NCI-H2227 treated with DMSO at 0.1 percent for 48 hours (cell line): ENCODE measurements around the gene COL11A2.
A peak's percentile ranks its signal among the peaks of the same experiment; 100 is the strongest.

Experiments used
- DNase-seq: peaks from one replicate; lab custom pipeline; 2025; lab: John Stamatoyannopoulos, UW

The COL11A2 gene

DNA sequence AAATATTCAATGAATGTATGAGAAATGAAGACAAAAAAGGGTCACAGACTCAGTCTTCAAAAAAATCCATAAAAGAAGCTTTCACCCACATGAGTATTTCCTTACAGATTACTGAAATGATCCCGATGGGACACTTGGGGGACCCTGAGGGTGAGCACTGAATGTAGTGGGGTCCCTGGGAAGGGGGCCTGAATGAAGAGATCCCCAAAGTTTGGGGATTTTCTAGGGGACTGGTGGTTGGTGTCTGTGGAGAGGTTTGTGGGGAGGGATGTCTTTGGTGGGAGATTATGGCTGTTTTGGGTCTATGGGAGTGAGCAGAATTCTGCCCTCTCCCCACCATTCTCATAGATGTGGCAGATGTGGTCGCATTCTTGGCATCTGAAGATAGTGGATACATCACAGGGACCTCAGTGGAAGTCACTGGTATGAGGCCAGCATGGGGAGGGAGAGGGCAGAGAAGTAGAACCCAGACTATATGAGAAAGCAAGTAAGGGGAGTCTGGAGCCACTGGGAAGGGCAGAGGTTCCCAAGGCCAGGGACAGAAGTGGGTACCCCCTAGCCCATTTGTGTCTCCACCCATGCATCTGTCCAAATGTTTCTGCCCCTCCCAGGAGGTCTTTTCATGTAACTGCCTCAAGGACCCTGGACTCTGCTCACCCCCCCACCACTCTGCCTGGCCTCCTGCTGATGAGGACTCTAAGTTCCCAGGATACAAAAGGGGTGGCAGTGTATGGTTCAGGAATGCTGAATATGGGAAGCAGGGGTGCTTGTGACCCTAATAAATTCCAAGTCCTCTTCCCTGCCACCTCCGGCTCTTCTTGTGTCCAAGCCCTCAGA is 14.0 kb upstream of the COL11A2 start:
- no peak for DNase-seq

DNA sequence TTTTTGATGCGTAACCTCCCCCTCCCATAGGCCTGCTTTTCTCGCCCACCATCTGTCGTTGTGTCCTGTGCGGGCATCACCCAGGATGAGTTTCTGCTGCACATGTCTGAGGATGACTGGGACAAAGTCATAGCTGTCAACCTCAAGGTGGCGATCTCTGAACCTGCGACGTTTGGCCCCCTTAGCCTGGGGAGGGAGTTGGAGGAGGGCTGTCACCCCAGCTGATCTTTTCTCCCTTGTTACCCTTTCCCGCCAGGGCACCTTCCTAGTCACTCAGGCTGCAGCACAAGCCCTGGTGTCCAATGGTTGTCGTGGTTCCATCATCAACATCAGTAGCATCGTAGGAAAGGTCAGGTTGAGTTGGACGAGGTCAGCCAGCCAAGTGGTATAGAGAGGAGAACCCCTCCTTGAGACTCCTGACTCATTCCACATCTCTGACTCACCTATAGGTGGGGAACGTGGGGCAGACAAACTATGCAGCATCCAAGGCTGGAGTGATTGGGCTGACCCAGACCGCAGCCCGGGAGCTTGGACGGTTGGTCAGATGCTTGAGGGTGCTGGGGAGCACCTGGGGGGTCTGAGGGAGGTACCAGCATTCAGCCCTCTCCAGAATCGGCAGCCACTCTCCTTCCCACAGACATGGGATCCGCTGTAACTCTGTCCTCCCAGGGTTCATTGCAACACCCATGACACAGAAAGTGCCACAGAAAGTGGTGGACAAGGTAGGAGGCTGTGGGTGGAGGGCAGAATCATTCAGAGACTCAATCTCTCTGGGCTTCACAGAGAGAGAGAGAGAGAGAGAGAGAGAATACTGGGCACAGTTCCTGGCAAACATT is 13.1 kb upstream of the COL11A2 start:
- no peak for DNase-seq

DNA sequence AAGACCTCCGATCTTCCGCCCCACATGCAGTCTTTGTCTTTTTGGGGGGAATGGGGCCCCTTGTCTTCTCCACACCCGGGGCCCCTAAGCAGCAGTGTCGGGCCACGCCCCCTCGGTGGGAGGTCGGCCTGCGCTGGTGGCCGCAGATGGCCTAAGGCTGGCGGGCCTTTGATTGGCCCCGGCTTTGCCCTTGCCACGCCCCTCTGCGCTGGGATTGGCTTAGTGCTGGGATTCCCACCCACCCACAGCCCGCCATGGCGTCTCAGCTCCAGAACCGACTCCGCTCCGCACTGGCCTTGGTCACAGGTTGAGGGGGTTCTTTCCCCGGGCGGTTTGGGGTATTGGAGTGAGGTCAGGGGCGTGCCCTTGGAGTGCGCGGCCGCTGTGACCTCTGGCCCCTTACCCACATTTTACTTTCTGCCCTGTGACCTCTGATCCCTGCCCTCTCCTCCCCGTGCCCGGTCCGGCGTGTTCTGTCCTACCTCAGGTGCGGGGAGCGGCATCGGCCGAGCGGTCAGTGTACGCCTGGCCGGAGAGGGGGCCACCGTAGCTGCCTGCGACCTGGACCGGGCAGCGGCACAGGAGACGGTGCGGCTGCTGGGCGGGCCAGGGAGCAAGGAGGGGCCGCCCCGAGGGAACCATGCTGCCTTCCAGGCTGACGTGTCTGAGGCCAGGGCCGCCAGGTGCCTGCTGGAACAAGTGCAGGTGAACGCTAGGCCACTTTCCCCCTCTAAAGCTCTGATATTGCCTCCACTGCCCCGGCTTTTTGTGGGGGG is 12.3 kb upstream of the COL11A2 start, which contains the start of gene HSD17B8:
Gene HSD17B8, plus strand, starts transcription at position 241 of the 776 bp plus-strand sequence. Its CDS starts 14 bp downstream, at position 255.
- peak; percentile 88 for DNase-seq

DNA sequence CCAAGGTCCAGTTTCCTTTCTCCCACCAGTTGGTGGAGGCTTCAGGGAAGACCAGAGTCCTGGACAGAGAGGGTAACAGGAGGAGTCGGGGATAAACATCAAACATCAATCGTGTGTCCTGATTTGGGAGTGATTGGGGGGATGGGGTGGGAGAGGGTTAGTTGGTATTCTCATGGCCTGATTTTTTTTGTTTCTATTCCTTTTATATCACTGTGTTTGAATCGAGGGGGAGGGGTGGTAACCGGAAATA is 11.8 kb upstream of the COL11A2 start:
- no peak for DNase-seq

DNA sequence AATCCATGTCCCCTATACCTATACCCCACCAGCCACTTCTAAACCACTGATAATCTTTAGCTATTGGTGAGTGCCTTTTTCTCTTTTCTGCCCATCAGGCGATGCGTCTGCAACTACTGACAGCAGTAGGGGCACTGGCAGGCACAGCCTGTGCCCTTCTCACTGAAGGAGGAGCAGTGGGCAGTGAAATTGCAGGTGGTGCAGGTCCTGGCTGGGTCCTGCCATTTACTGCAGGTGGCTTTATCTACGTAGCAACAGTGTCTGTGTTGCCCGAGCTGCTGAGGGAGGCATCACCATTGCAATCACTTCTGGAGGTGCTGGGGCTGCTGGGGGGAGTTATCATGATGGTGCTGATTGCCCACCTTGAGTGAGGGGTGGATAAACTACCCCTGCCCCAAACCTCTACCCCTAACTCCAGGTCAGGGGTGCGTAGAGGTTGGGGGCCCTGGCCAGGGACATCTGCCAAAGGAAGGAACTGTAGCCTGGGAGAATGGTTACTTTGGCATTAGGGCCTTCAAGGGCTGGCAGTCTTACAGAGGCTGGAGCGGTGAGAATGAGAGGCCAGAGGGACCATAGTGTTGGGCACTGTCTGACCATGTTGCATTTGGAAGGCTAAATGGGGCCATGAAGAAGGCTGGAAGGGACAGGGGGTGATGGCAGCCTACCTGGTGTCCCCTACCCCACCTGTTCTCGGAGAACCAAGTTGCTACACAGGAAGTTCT is 11.3 kb upstream of the COL11A2 start:
- DNase-seq, result no peak

DNA sequence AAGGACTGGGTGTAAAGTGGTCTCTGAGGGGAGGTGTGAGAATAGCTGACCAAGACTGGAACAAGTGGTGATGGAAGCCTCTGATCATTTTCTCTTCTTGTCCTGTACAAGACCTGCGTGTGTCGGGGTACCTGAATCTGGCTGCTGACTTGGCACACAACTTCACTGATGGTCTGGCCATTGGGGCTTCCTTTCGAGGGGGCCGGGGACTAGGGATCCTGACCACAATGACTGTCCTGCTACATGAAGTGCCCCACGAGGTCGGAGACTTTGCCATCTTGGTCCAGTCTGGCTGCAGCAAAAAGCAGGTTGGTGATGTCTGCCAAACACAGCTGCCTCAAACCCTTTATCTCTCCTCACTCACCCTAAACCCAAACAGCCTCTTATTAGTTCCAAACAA is 10.5 kb upstream of the COL11A2 start:
- DNase-seq, result no peak

DNA sequence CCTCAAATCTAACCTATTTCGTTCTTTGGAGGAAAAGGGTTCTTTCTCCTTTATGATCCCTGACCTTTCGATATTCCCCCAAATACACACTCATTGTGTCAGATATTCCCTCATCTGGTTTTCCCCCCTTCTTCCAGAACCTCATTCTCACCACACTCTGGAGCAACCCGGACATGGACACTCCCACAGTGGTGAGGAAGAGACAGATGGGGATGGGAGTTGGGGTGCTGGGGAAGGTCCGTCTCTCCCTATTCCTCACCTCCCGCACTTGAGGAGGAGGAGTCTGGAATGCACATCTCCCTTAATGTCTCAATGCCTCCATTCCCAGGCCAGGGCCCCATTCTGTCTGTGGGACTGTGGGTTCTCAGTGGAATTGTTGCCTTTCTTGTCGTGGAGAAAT is 9.7 kb upstream of the COL11A2 start:
- no peak for DNase-seq

DNA sequence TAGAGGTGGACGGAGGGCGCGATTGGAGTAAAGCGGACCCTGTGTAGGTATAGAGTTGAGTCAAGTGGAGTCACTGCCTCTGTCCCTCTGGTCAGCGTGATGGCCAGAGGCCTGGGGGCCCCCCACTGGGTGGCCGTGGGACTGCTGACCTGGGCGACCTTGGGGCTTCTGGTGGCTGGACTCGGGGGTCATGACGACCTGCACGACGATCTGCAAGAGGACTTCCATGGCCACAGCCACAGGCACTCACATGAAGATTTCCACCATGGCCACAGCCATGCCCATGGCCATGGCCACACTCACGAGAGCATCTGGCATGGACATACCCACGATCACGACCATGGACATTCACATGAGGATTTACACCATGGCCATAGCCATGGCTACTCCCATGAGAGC is 8.9 kb upstream of the COL11A2 start:
- DNase-seq, result no peak

DNA sequence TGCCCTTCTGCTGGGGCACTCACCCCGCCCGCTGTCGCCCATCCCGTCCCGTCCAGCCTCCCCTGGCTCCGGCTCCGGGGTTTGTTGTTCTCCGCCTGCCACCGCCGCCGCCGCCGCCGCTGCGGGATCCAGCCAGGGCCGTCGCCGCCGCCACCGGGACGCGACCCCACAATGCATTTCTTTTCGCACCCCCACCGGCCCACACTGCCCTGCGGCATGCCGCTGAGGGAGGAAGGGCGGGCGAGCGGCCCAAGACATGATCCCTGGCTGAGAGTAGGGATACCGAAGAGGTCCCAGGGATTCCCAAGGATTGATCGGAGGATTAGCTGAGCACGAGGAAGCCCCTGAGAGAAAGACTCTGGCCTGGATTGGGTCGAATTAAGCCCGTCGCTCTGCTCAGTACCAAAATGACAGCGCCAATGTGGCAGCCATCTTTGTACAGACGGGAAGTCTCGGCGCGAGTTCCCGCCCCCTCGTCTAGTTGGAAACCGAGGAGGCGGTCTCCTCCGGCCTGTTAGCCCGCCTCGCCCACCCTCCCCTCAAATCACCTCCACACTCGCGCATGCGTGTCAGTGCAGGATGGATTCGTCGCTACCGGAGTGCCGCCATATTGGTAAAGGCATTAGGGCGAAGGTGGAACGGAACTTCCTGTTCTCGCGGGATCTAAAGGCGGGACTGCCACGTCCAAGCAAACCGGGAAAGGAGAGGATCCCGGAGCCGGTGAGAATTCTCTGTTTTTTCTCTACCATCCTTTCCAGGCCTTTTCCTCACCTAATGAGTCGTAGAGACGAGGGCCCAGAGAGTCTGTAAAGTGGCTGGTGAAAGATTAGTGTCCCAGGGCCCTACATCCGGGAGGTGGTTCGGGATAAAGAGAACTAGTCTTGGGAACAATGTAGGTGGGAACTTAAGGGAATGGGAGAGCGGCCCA is 8.2 kb upstream of the COL11A2 start, which contains the start of the genes RXRB and SLC39A7:
Gene RXRB, minus strand, starts transcription at position 447 of the 928 bp plus-strand sequence. Its CDS starts 189 bp downstream, at position 258.
Gene SLC39A7, plus strand, starts transcription at position 649 of the 928 bp plus-strand sequence. CDS start 379 bp downstream, outside the sequence.
- DNase-seq, result peak; percentile 98

DNA sequence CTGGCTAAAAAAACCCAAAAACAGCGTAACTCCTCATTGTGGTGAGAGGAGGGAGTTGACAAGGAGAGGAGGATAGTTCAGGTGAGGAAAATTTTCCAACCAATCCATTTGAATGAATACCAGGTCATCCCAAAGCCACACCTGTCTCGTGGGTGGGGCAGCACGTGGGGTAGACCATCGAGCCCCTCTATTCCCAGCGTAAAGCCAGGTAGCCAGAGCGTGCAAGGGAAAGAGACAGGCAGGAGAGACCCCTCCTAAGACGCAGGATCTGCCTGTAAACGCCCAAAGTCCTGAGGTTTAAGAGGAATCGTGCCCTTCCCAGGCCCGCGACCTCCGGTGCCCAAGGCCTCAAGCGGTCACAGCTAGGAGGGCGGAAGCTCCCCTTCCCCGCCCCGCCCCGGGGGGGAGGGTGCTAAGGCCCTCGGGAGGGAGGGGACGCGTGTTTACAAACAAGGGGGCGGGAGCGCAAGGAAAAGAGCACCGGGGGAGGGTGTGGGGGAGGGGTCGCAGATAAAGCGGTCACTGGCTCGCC is 7.5 kb upstream of the COL11A2 start:
- DNase-seq, result peak; percentile 74

DNA sequence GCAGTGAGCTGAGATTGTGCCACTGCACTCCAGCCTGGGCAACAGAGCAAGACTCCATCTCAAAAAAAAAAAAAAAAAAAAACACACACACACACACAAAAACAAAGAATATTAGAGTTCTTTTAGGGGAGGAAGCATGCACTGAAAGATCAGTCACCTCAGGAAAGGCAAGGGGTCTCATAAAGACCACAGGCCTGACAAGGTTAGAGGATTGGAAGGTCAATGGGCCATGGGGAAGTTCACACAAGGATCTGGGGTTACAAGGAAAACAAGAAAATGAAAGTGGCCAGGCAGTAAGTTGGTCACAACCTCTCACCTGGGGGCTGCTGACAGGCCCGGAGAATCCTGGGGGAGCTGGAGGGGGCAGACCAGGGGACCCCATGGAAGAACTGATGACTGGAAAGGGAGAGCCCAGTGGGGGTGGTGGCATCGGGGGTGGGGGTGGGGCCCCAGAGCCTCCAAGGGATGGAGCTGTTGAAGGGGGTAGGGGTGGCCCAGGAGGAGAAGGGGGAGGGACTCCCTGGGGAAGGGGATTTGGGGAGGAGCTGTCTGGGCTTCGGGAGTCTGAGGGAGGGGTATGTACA is 6.7 kb upstream of the COL11A2 start:
- DNase-seq, result no peak

DNA sequence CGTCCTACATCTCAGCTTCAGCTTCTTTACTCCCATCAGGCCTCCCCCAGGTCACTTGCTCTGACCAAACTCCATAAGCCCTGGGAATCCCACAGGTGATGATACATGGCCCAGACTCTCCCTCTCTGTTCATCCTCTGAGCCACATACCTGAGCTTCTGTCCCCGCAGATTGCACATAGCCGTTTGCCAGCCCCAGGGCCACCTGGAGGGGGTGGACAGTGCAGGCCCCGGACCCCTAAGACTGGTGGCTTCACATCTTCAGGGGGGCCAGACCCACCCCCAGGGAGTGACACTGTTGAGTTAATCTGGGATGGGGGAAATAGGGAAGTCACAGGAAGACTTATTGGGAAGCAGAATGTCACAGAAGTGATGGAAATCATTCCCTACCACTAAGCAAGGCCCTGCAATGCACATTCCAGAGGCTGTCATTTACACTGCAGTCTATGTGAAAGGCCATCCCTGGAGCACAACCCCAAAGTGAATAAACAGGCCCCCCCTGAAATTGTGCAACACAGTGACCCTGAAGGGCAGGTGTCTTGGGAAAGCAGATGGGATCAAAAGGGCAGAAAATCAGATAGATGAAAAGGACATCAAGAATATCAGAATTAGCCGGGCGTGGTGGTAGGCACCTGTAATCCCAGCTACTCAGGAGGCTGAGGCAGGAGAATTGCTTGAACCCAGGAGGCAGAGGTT is 6.0 kb upstream of the COL11A2 start:
- DNase-seq, result no peak

DNA sequence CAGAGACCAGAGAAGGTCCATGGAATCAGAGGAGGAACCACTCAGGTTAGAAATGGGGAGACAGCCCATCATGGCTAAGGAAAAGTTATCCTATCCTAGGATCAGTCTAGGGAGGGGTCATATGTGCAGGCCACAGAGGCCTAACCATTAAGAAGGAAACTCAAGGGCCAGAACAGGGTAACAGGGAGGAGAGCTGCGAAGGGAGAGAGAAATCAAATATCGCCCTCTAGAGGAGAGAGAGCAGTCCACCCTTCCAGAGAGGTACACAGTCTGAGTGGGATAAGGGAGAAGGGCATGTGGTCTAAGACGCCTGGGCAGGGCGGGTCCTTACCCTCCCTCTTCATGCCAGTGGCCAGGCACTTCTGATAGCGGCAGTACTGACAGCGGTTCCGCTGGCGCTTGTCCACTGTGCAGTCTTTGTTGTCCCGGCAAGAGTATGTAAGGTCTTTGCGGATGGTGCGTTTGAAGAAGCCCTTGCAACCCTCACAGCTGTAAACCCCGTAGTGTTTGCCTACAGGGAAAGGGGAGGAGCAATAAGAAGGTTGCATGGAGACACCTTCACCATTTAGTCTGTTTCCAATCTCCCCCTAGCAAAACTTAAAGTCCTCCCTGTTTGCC is 5.3 kb upstream of the COL11A2 start:
- DNase-seq, result peak; percentile 85

DNA sequence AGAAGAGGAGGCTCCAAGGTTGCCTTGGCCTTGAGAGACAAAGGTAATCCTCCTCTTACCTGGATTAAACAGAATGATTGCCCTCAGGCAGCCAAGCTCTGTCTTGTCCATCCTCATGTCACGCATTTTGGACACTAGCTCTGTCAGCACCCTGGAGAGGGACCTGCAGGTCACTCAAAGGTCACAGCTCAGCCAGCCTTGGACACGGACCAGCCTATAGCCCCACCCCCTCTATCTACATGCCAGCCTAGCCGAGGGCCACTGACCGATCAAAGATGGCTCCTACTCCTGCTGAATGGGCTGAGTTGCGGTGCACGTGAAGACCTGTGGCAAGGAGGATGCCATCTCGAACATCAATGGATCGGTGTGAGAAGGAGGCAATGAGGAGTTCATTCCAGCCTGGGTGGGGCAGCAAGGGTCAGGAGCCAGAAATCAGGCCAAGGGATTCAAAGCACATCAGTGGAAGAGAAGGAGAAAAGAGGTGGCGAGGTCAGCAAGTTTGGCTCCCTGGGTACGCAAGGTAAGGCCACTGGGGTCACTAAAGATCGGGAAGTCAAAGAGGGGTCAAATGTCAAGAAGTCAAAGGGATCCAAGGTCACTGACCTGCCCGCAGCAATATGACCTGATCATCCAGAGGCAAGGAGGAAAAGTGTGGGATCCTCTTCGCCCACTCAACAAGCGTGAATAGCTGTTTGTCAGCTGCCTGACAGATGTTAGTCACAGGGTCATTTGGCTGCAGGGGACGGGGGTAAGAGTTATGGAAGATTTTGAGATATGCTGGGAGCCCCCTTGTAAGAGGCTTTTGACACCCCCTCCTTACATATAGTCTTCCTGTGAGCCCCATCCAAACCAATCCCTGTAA is 3.3 kb upstream of the COL11A2 start:
- no peak for DNase-seq

DNA sequence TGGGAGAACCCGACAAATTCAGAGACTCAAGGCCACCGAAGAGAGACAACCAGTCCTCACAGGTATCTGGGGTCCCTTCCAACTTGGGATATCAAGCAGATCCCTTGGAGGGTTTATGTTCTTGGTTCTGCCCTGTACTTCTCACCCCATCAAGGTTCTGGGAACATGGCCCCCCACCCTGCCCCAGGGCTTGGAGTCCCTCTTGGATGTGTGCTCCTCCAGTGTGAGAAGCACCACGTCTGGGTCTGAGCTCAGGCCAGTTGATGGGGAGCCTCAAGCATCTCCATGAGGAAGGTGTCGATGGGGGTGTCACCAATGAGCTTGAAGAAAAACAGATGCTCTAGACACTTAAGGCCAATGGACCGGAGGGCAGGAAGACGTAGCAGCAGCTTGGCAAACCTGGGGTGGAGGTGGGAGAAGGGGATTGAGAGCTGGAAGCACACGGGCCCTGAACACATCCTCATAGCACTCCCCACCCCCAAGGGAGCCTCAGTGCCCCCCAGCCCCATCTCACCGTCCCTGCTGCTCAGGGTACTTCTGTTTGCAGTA is 2.2 kb upstream of the COL11A2 start:
- DNase-seq, result no peak

DNA sequence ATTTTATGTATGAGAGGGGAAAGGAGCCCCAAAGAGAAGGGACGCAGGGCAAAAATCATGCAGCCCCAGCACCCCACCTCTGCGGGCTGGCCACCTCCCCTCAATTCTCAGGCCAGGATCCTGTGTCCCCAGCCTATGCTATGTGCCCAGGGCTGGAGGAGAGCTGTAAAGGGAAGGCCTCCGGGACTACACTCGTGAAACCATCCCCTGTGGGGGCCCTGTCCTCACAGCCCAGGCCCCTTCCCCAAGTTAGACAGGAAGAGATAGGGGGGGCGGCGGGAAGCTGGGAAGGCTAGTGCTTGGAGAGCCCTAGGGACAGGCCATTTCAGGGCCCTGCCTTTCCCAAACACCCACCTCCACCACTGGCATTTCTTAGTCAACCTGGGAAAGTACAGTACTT is 1.4 kb upstream of the COL11A2 start:
- DNase-seq, result no peak
